Suppressor macrophage treated with lipopolysaccharide for 1 hour (primary cell): ENCODE data around the gene CDADC1.
A peak's percentile ranks its signal among the peaks of the same experiment; 100 is the strongest.

Source experiments
- DNase-seq, 3 donors: peaks; one replicate each; pipeline ENCODE4 v3.0.0-alpha.2; 2020 to 2022

Gene CDADC1

DNA sequence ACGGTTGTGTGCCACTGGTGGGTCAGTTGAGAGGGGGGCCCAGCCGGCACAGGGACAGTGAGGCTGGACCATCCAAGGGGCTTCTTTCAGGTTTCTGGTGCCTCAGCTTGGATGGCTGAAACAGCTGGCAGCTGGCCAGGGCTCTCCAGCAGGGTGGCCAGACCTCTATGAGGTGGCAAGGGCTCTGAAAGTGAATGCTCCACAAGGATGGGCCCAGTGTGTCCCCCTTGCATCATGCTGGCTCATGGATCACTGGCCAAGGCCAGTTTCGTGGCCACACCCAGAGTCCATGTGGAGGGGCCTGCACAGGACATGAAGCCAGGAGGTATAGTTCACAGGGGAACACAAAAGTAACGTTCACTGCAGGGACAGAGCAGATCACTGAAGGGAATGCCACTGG lies 49.6 kb downstream of the CDADC1 start:
- no peak for DNase-seq

DNA sequence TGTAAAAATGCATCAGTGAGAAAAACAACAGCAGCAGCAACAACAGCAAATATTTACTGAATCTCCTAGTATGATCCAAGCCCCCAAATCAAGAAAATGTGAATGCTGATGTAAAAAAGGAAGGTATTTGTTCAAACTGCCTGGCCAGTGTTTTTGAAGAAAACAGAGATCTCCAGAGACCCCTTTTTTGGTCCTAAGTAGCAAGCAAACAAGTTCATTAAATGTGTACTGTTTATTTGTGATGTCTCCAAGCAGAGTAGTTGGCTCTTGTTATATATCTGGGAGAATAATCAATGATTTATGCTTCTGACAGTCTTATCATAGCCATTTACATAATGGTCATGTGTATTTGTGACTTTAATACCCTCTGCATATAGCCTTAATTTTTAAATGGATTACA lies 50.7 kb downstream of the CDADC1 start:
- DNase-seq = no peak

DNA sequence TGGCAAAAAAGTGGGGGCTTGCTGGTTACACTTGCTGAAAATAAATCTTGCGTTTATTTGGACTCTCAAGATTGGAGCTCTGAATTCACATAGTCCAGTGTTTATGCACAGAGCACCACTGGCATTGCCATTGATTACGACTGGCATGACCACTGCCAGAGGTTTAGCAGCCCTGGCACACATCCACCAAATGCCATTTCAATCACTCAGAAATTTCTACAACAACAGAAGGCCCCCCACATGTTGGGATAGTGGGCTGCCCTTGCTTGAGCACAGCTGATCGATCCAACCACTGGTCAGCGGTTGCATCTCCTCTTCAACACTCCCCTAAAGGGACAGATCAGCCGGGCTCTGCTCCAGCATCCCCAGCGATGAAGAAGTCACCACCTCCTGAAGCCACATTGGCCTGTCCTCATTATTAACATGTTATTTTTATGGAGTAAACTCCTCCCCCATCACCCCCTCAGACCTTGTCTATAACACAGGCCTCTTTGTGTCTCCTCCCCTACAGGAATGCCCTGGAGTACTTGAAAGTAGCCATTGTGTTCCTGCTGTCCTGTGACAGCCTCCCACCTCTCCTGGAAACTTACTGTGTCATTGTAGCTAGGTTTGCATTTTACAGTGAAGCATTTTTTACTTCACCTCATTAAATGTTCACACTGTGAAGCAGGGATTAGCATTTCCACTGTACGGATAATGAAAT lies 51.3 kb downstream of the CDADC1 start:
- no peak for DNase-seq

DNA sequence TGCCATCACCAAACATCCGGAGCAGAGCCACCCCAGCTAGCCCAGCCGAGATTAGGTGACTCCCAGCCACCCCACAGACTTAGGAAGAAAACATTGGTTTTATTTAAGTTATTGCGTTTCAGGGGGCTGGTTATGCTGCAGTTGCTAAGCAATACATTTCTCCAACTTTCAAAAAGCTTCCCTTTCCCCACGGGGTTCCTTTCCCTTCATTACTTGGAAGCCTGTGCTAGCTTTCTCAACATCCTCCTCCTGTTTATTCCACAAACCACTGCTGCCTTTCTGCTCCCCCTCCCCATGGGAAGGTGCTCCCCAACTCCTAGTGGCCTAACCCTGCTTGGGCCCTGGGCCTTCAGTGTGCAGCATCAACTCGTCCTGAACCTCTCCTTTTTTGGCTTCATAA lies 52.6 kb downstream of the CDADC1 start:
- DNase-seq = no peak

DNA sequence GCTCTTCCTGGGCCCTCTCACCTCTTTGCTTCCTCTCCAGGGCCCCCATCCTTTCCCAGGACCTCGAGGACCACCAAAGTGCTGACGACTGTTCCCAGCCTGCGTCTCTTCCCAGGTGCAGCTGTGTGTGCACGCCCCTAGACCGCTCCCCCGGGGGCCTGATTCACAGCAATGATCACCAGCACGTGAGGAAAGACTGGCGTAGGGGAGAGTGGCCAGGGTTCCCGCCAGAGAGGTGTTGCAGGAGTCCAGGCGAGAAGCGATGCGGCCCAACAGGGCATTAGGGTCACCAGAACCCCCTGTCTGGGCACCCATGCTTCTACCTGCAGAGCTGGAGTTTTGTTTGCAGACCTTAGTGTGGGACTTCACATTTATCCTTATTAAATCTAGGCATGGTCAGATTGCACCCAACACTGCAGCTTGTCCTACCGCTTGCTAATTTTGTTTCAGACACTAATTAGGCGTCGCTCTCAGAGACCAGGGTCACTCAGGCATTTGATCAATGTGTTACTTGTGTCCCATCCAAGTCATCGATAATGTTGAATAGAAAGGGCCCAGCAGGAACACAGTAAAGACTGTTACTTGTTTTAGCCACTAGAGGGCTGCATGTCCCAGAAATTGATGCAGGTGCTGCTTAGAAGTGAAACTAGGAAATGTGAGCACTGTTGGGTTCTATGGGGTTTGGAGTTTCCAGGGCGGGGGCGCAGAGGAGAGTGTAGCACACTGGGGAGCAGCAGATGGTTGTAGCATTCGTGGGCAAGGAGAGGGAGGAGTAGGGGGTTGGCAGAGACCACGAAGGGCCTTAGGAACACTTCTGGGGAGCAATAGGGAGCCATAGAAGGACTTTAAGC lies 53.2 kb downstream of the CDADC1 start:
- DNase-seq = peak; percentile 90 to 93 (median 91)

DNA sequence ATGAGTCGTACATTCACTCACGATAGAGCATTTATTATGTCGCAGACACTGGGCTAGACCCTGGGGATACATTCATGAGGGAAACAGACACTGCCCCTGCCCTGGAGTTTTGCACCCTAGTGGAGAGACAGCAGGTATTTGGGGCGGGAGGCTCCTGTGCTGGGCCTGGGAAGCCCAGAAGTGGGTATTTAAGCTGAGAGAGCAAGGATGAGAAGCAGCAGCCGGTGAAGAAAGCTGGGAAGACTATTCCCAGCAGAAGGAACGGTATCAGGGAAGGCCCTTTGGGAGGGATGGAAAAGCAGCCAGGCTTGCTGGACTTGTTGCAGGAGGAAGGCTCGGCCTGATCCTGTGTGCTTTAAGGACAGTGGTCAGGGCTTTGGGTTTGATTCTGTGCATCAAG lies 54.5 kb downstream of the CDADC1 start:
- no peak for DNase-seq

DNA sequence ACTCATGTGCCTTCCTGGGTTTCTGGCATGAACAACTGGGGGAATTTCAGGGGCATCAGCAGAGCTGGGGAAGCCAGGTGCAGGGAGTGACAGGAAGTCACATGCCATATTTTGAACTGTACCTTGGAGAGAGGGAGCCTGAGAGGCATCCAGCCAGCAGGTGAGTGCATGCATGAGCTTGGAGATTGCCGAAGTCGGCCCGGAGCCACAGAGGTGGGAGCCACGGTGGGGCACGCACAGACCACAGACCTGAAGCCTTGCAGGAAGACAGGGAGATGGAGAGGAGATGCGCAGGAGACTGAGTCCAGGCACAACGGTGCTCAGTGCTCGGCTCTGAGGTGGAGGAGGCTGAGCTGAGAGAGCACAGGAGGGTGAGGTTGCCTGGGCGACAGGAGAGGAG lies 55.1 kb downstream of the CDADC1 start:
- DNase-seq = no peak

DNA sequence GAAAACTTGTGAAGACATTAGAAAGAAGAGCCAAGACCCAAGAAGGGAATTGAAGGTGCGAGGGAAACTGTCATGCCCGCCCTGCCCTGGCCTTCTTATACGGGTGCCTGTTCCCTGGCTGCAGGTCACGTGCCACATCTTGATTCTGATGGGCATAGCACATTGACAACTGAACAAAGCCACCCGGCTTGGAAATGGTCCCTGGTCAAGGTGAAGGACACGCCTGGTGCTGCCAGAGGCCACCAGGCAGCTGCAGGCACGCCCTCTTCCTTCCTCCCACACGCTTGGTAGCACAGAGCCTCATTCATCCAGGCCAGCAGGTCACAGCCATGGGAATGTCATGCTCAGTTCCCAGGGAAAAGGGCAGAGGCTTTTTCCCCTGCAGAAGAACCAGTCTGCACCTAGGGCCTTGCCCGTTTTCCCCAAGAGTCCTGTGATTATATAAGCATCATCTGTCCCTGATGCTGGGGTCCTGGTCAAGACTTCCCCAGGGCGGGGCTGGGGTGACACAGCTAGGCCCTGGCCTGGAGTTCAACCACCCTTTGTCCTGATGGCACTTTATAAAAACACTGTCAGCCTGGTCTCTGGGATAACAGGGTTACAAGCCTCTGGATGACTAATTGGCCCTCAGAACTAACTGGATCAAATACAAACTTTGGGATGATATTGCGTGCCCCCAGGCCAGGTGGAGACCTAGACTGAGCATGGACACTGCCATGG lies 56.0 kb downstream of the CDADC1 start:
- DNase-seq = no peak

DNA sequence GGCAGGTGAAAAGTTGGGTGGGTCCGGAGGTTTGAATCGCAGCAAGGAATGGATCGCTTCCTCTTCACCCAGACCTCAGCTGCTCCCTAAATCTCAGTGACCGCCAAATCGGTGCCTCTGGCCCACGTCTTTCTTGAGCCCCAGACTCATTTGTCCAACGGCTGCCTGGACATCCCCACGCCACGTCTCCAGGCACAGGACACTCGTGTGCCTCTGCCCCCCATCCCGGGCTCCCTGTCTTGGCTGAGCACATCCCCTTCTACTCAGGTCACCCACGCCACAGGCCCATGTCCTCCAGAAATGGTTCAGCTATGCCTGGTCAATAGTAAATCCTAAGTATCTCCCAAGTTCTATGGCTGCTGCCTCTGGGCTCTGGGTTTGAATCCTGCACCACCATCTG lies 56.6 kb downstream of the CDADC1 start:
- no peak for DNase-seq

DNA sequence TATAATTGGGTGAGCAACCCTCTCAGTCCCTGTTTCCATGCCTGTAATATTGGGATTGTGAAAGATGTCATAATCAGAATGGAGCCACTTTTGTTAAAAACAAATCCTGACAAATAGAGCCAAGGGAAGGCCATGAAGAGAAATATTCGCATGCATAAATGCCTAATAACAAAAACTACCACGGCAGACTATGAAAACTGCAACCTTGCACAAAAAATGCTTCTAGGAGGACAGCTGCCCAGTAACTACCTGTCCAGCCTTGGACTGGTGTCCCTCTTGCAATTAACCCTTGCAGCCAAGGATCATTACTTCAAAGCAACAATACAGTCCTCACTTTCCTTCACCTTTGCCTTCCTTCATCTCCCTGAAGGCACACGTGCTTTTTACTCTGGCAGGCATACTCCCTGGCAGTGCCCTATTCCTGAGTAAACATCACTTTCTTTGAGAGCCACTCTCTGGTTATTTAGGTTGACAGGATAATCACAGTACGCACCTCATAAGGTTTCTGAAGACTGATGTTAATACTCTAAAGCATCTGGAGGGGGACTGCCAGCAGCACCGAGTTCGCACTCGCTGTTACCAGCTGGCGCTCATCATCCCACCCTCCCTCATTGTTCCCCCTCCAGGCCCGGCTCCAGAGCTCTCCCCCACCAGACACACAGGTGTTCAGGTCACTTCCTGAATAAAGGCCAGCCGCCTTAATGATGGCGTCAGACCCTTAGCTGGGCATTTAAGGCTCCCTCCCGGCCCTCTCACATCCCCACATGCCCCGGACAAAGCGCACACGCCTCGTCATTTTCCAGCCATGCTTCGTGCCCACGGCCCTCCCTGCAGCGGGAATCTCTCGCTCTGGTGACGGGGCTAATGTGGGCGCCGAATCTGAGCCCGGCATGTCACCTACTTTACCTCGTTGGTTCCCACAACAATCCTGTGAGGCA lies 57.3 kb downstream of the CDADC1 start:
- DNase-seq = no peak

DNA sequence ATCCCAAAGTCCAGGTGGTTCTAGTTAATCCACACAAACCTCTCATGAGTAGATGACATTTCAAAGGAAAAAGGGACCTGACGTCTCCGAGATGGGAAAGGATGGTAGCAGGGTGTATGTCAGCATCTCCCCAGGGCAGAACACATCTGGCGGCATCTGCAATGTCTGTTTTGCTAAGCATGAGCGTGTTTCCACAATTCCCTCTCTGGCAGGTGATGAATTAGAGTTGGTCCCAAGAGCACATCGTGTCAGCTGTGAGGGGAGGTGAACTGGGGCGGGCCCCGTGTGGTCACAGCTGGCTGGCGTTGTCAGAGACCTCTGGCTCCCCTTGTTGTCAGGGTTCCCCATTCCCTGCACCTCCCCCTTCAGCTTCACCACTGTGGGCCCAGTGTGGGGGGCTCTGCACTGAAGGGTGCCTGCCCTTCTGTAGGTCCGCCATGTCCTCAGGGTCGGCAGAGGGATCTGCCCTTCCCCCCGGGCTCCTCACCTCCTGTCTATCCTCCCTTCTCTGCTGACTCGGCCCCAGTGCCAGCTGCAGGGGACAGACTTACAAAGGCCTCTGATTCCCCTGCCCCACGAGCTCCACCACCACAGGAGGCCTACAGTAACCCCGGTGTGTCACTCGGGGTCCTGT lies 58.2 kb downstream of the CDADC1 start:
- no peak for DNase-seq

DNA sequence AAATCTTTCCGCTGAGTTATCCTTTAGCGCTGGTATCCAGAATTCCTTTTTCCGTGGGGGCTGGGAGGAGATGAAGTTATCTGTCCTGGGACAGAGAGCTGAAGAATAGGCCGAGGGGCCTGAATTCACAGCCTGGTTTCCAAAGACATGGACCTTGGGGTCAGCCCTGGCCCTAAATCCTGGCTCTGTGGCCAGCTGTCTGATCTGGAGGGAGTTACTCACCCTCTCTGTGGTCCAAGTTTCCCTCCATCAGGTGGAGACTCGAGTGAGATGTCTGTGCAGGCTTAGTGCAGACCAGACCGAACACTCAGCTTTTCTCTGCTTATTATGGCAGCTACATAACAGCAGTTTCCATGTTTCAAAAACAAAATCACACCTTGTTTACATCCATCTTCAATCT lies 59.6 kb downstream of the CDADC1 start:
- DNase-seq = no peak

DNA sequence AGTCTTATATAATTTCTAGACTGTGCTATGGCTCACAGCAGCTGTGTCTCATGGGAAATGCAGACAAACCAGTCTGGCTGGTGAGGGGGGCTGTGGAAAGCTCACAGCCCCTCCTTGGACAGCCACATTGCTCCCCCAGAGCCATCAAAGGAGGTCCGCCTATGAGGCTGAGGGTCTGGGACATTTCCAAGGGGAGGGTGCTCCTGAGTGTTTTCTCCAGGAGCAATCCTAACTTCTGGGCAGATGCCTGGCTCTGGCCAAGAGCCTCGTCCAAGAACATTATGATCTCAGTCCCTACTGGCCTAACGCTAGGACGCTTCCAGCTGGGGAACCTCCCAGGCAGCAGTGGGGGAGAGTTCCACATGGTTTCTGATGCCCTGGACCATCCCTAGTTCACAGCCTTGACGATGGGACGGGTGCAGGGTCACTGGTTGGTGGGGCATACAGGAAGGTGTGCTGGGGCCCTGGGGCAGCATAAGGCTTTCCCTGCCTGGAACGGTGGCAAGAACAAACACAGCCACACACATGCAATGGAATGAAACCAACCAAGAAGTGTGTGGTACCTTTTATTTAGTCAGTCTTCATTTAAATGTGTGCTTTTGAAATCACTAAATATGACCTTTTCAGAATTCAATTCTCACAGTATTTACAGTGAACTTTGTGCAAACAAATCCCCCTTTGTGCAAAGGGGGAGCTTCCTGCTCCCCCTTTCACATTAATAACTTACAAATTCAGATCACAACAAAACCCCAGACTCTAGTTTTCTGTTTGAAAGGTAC lies 60.6 kb downstream of the CDADC1 start:
- no peak for DNase-seq

DNA sequence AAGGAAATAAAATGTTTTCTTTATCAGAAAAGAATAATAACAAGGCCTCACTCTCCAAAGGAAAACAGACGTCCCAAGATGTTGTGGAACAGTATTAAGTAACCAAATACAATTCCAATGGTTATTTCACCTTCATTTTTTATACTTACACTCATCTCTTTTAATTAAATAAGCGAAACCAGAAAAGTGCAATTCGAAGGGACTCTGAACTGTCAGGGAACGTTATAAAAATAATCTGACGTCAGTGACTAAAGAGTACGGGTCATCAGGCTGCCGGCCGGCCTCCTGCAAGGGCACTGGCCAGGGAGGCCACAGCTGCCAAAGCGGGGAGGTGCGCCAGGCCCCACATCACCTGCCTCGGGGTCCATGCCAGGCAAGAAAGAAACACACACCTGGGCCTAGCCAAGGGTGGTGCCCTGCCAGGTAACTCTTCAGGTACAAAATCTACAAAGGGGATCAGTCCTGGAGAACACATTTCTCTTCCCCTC lies 61.2 kb downstream of the CDADC1 start:
- DNase-seq = no peak

DNA sequence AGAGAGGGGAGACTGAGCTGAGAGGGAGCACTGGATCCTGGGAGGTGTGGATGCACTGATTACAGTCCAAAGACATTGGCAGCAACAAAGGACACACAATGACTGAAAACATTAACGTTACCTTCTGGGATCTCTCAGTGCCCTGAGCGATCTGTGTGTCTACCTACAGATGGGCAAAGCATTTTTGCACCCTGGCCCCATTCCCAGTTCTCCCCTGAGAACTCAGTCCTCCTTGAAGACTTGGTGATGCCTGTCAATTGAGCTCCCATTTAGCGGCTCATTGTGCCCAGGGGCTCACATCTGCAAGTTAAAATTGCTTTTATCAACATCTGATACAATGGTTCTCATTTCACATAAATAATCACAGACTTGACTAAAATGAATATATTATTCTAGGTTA lies 62.5 kb downstream of the CDADC1 start:
- DNase-seq = no peak

DNA sequence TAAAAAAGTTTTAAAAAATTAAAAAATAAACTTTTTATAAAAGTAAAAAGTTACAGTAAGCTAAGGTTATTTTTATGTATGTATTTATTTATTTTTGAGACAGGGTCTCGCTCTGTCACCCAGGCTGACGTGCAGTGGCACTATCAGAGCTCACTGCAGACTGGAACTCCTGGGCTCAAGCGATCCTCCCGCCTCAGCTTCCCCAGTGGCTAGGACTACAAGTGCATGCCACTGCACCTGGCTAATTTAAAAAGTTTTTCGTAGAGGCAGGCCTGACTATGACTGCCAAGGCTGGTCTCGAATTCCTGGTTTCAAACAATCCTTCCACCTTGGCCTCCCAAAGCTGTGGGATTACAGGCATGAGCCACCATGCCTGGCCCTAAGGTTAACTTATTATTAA lies 64.1 kb downstream of the CDADC1 start:
- no peak for DNase-seq

DNA sequence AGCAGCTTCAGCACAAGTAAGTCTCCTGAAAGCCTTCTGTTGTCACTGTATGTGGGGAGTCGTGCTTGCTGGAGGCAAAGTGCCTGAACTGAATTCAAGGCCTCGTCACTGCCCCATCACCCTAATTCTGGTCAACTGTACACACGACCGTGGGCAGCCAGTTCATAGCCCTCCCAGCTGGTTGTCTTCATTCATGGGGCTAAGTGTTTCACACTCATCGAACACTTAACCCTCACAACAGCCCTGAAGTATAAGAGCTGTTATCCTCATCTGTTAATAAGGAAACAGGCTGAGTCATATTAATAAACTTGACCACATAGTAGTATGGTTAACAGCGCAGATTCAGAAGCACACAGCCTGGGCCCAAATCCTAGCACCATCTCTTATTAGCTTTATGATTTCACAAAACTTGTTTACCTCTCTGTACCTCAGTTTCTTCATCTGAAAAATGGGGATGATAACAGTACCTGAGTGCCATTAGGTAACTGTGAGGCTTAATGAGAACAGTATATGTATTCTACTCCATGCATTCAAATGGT lies 66.7 kb downstream of the CDADC1 start:
- no peak for DNase-seq

DNA sequence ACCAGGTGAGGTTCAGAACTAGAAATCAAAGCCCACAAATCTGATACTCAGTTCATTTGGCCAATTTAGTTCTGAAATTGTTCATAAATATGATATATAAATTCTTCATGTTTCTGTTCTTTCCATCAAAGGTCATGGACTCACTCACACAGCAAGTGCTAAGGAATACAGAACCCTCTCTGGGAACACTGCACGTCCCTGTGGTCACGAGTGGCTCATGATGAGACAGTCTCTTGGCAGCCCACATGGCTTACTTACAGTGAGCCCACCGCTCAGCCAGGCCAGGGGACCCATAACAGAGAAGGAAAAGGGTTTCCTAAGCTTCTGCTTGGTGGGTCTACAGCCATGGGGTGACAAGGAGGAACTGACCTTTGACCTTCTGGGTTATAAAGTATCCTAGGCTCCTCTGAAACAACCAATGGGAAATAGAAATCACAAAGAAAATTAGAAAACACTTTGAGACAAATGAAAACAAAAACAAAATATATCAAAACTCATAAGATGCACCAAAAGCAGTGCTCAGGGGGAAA lies 67.4 kb downstream of the CDADC1 start:
- no peak for DNase-seq

DNA sequence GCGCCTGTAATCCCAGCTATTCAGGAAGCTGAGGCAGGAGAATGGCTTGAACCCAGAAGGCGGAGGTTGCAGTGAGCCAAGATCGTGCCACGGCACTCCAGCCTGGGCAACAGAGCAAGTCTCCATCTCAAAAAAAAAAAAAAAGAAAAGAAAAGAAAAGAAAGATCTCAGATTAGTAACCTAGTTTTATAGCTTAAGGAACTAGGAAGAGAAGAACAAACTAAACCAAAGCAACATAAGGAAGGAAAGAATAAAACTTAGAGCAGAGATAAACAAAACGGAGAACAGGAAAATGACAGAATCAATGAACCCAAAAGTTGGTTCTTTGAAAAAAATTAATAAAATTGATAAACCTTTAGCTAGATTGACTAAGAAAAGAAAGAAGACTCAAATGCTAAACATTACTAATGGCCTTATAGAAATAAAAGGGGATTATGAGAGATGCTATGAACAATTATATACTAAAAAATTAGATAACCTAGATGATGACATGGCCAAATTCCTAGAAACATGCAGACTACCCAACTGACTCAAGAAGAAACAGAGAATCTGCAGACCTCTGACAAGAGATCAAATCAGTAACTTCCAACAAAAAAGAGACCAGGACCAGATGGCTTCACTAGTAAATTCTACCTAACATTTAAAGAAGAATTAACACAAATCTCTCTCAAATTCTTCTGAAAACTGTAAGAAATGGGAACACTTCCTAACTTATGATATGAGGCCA lies 68.2 kb downstream of the CDADC1 start:
- DNase-seq = no peak

DNA sequence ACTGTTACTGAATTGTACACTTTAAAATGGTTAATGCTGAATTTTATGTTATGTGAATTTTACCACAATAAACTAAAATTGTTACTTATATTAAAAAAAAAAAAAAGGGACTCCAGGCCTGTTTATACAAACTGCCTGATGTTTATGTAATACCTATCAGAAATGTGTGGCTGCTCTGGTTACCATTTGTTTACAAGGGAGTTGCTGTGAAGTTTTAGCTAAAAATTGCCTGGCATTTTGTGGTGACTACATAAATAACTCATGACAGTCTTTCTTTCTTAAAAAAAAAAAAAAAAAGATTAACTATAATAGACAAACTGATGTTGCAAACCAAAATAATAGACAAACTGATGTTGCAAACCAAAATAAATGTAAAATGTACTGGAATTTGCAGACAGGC lies 71.8 kb downstream of the CDADC1 start:
- DNase-seq = no peak
